NCI-H2171 (cell line): ENCODE results near the gene CEACAM8.
"Not testable (repeated sequence)": the region's sequence is repeated elsewhere in the genome, so short reads cannot be mapped to it uniquely, and the experiment has no call there.

Source experiments
- DNase-seq: peaks from one replicate; lab custom pipeline; 2025; lab: John Stamatoyannopoulos, UW

CEACAM8 gene

DNA sequence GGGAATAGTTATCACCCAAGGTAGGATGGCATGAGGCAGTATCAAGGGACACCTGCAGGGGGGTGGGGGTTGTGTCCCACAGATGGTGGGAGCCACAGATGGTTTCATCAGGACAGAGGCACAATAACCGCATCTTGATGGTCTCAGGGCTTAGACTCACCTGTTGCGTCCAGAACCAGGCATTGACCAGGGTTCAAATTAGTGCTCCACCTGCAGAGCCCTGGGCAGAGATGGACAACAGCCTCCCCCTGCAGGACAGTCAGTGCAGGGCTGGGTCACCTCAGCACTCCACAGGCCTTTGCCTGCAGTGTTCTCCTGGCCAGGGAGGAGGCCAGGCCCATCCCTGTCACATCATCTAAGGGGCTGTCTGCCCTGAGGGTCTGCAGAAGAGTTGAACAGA is 51.9 kb downstream of the CEACAM8 start:
- DNase-seq = no peak

GRCh38 chr19:42540071-42540553 is 54.6 kb downstream of the CEACAM8 start:
- DNase-seq = peak; percentile 68

- no peak for DNase-seq
Observed at GRCh38 chr19:42538841-42539709, 55.6 kb downstream of the CEACAM8 start.

DNA sequence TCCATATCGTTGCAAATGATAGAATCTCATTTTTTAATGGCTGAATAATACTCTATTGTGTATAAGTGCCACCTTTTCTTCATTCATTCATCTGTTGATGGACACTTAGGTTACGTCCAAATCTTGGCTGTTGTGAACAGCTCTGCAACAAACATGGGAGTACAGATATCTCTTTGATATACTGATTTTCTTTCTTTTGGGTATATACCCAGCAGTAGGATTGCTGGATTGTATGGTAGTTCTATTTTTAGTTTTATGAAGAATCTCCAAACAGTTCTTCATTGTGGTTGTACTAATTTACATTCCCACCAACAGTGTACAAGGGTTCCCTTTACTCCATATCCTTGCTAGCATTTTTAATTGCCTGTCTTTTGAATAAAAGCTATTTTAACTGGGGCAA is 59.4 kb downstream of the CEACAM8 start:
- not testable (repeated sequence) for DNase-seq

GRCh38 chr19:42534391-42534790 is 60.3 kb downstream of the CEACAM8 start:
- DNase-seq = no peak

- DNase-seq = no peak
Observed at GRCh38 chr19:42532891-42533290, 61.8 kb downstream of the CEACAM8 start.

GRCh38 chr19:42531313-42531712 is 63.4 kb downstream of the CEACAM8 start:
- no peak for DNase-seq
